HAP-1 (cell line): ENCODE measurements around the gene NBAS.
"Not testable (repeated sequence)": the region's sequence is repeated elsewhere in the genome, so short reads cannot be mapped to it uniquely, and the experiment has no call there.

Source experiments
- DNase-seq, 2 experiments: peaks; one replicate each; pipeline ENCODE4 v3.0.0-alpha.2; 2016 to 2020; ENCODE audit warnings: low spot score in 2 of 2
- H3K27me3 ChIP-seq: fragments of 250-450 bp; sonication (Bioruptor Pico); 2 replicates; pipeline ENCODE4 v1.5.1; 2020; ENCODE audit warnings: low read depth, mild to moderate bottlenecking, moderate library complexity
- H3K36me3 ChIP-seq: fragments of 250-450 bp; sonication (Bioruptor Pico); replicated peaks from 2 replicates; pipeline ENCODE4 v1.5.1; 2020; ENCODE audit warnings: mild to moderate bottlenecking
- H3K4me1 ChIP-seq: fragments of 250-450 bp; sonication (Bioruptor Pico); 2 replicates; pipeline ENCODE4 v1.5.1; 2020; ENCODE audit warnings: mild to moderate bottlenecking
- H3K4me3 ChIP-seq: fragments of 250-450 bp; sonication (Bioruptor Pico); 2 replicates; pipeline ENCODE4 v1.5.1; 2020; ENCODE audit warnings: mild to moderate bottlenecking, moderate library complexity
- H3K9me3 ChIP-seq: fragments of 250-450 bp; sonication (Bioruptor Pico); 2 replicates; pipeline ENCODE4 v1.5.1; 2020; ENCODE audit warnings: mild to moderate bottlenecking, moderate library complexity
- in situ Hi-C: fragments of 300-500 bp; cut with MboI; formaldehyde crosslinking; loops from 3 replicates; pipeline ENCODE4 v1.14.3; 2020; ENCODE audit warnings: low sequenced_read_pairs, inconsistent platforms, mixed read lengths

Gene NBAS

GRCh38 chr2:15447381-15447780, 113.8 kb downstream of the NBAS start:
- H3K27me3 ChIP-seq = no peaks in the 10 kb centered on the region
- peaks cover 3% of the 10 kb centered on the region; the same call in 1 of the 2 replicates for H3K4me1 ChIP-seq
- no peaks in the 10 kb centered on the region for H3K9me3 ChIP-seq
- in situ Hi-C loops = no loop called here
- no peak for DNase-seq
- H3K4me3 ChIP-seq = no peak overlapping the region
- H3K36me3 ChIP-seq = no peaks in the 10 kb centered on the region

GRCh38 chr2:15446961-15447360, 114.2 kb downstream of the NBAS start:
- Histone ChIP-seq H3K4me1 (peaks cover 3% of the 10 kb centered on the region; the same call in 1 of the 2 replicates), H3K9me3 (no peaks in the 10 kb centered on the region), H3K4me3 (no peak overlapping the region), H3K36me3 (no peaks in the 10 kb centered on the region), H3K27me3 (no peaks in the 10 kb centered on the region)
- in situ Hi-C loops = no loop called here
- no peak for DNase-seq

- no peak overlapping the region for H3K4me3 ChIP-seq
- H3K36me3 ChIP-seq = no peaks in the 10 kb centered on the region
- in situ Hi-C loops = no loop called here
- no peaks in the 10 kb centered on the region for H3K9me3 ChIP-seq
- DNase-seq = no peak
- H3K4me1 ChIP-seq = peaks cover 3% of the 10 kb centered on the region; the same call in 1 of the 2 replicates
- no peaks in the 10 kb centered on the region for H3K27me3 ChIP-seq
Measured at GRCh38 chr2:15445891-15446562, 115.1 kb downstream of the NBAS start.

GRCh38 chr2:15439768-15440524, 121.2 kb downstream of the NBAS start:
- H3K4me1 ChIP-seq, H3K27me3 ChIP-seq, H3K4me3 ChIP-seq, H3K36me3 ChIP-seq, H3K9me3 ChIP-seq, in situ Hi-C loops: not testable (repeated sequence)
- DNase-seq = peak in 1 of 2 experiments; percentile 24

- DNase-seq, H3K4me3 ChIP-seq, H3K36me3 ChIP-seq, H3K9me3 ChIP-seq, in situ Hi-C loops, H3K4me1 ChIP-seq, H3K27me3 ChIP-seq: not testable (repeated sequence)
Measured at GRCh38 chr2:15439366-15439765, 121.8 kb downstream of the NBAS start.

- no peaks in the 10 kb centered on the region for H3K4me1 ChIP-seq
- no peaks in the 10 kb centered on the region for H3K27me3 ChIP-seq
- no peak for DNase-seq
- no peak overlapping the region for H3K4me3 ChIP-seq
- in situ Hi-C loops = no loop called here
- H3K36me3 ChIP-seq = no peaks in the 10 kb centered on the region
- no peaks in the 10 kb centered on the region for H3K9me3 ChIP-seq
Measured at GRCh38 chr2:15436195-15436594, 124.9 kb downstream of the NBAS start.

GRCh38 chr2:15435474-15435873, 125.7 kb downstream of the NBAS start:
- H3K4me3 ChIP-seq = no peak overlapping the region
- no peaks in the 10 kb centered on the region for H3K36me3 ChIP-seq
- in situ Hi-C loops = no loop called here
- H3K9me3 ChIP-seq = no peaks in the 10 kb centered on the region
- H3K27me3 ChIP-seq = no peaks in the 10 kb centered on the region
- H3K4me1 ChIP-seq = no peaks in the 10 kb centered on the region
- no peak for DNase-seq

- H3K36me3 ChIP-seq = no peaks in the 10 kb centered on the region
- H3K27me3 ChIP-seq = no peaks in the 10 kb centered on the region
- H3K4me1 ChIP-seq = no peaks in the 10 kb centered on the region
- in situ Hi-C loops = no loop called here
- no peak for DNase-seq
- H3K4me3 ChIP-seq = no peak overlapping the region
- H3K9me3 ChIP-seq = no peaks in the 10 kb centered on the region
Measured at GRCh38 chr2:15432642-15433256, 128.4 kb downstream of the NBAS start.

- DNase-seq = no peak
- no peaks in the 10 kb centered on the region for H3K9me3 ChIP-seq
- in situ Hi-C loops = no loop called here
Measured at GRCh38 chr2:15429032-15429431, 132.1 kb downstream of the NBAS start.

GRCh38 chr2:15427987-15428386, 133.1 kb downstream of the NBAS start:
- H3K27me3 ChIP-seq = no peaks in the 10 kb centered on the region
- no peak overlapping the region for H3K4me3 ChIP-seq
- DNase-seq = no peak
- no peaks in the 10 kb centered on the region for H3K36me3 ChIP-seq
- in situ Hi-C loops = no loop called here
- no peaks in the 10 kb centered on the region for H3K4me1 ChIP-seq
- H3K9me3 ChIP-seq = no peaks in the 10 kb centered on the region

More at GRCh38 chr2:15429032-15429431, 132.1 kb downstream of the NBAS start:
- Histone ChIP-seq H3K4me3 (no peak overlapping the region), H3K27me3 (no peaks in the 10 kb centered on the region), H3K36me3 (no peaks in the 10 kb centered on the region), H3K4me1 (no peaks in the 10 kb centered on the region)

- Histone ChIP-seq H3K36me3 (no peaks in the 10 kb centered on the region), H3K4me1 (no peaks in the 10 kb centered on the region), H3K4me3 (no peak overlapping the region), H3K27me3 (no peaks in the 10 kb centered on the region), H3K9me3 (no peaks in the 10 kb centered on the region)
- DNase-seq = no peak
- in situ Hi-C loops = no loop called here
Measured at GRCh38 chr2:15426606-15427005, 134.5 kb downstream of the NBAS start.

GRCh38 chr2:15425712-15426111, 135.4 kb downstream of the NBAS start:
- H3K4me1 ChIP-seq = no peaks in the 10 kb centered on the region
- H3K36me3 ChIP-seq = no peaks in the 10 kb centered on the region
- DNase-seq = no peak
- no peaks in the 10 kb centered on the region for H3K27me3 ChIP-seq
- no peaks in the 10 kb centered on the region for H3K9me3 ChIP-seq
- H3K4me3 ChIP-seq = no peak overlapping the region
- in situ Hi-C loops = no loop called here

GRCh38 chr2:15421753-15422152, 139.4 kb downstream of the NBAS start:
- Histone ChIP-seq H3K4me1 (no peaks in the 10 kb centered on the region), H3K36me3 (no peaks in the 10 kb centered on the region), H3K4me3 (no peak overlapping the region), H3K27me3 (no peaks in the 10 kb centered on the region), H3K9me3 (no peaks in the 10 kb centered on the region)
- DNase-seq = no peak
- in situ Hi-C loops = no loop called here

GRCh38 chr2:15415748-15416147, 145.4 kb downstream of the NBAS start:
- Histone ChIP-seq H3K4me1 (no peaks in the 10 kb centered on the region), H3K9me3 (no peaks in the 10 kb centered on the region), H3K4me3 (no peak overlapping the region), H3K27me3 (no peaks in the 10 kb centered on the region), H3K36me3 (no peaks in the 10 kb centered on the region)
- in situ Hi-C loops = no loop called here
- no peak for DNase-seq
